ES-I3 (cell line): ENCODE results near the gene CD22.

Experiments
- H3K36me3 ChIP-seq: 2 replicates; pipeline ENCODE4 v1.6.1; 2013; ENCODE audit warnings: mild to moderate bottlenecking, low read length, control low read depth, moderate library complexity; ENCODE audit not compliant: insufficient read depth
- H3K4me1 ChIP-seq: 2 replicates; pipeline ENCODE4 v1.6.1; 2013; ENCODE audit warnings: mild to moderate bottlenecking, control low read depth, low read length; ENCODE audit not compliant: insufficient read depth
- H3K9ac ChIP-seq: 2 replicates; pipeline ENCODE4 v1.6.1; 2013; ENCODE audit warnings: low read depth, mild to moderate bottlenecking, low read length, moderate library complexity
- H3K9me3 ChIP-seq: 2 replicates; pipeline ENCODE4 v1.6.1; 2013; ENCODE audit warnings: mild to moderate bottlenecking, low read length, moderate library complexity; ENCODE audit not compliant: control insufficient read depth, insufficient read depth

Gene CD22

DNA sequence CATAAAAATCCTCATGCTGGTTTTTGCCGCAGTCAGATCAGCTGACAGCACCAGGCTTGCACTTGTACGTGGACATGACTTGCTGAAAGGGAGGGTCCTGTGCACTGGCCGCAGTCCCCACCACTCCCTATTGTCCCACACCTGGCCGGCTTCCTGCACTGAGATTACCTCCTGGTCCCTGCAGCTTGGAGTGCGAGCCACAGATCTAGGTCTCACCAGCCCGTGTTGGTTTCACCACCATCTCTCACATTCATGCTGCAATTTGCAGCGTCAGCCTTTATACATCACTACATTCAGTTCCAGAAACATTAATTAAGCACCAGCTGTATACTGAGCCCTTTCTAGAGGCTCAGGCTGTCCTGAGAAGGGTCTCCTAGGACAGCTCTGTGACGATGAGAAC, 15.0 kb upstream of the CD22 start:
- H3K4me1 ChIP-seq: peaks cover 6% of the 10 kb centered on the region; the same call in 1 of the 2 replicates
- no peak overlapping the region for H3K9ac ChIP-seq
- no peaks in the 10 kb centered on the region for H3K36me3 ChIP-seq
- no peaks in the 10 kb centered on the region for H3K9me3 ChIP-seq

DNA sequence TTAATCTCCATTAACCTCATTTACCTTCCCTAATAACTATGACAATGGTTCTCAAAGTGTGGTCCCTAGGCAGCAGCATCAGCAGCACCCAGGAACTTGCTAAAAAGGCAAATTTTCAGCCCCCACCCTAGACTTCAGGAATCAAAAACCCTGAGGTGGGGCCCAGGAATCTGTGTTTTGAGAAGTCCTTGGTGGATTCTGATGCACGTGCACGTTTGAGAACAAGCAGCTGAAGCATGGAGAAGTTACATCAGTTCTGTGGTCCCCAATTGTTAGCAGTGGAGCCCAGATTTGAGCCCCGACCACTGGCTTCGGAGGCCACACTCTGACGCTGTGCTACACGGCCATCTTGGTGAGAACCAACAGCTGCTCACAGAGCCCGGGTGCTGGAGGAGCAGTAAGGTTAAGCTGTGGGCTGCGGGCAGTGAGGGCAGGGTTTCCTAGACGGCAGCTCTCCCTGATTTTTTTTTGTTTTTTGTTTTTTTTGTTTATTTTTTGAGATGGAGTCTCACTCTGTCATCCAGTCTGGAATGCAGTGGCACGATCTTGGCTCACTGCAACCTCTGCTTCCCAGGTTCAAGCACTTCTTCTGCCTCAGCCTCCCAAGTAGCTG, 14.0 kb upstream of the CD22 start:
- Histone ChIP-seq H3K9me3 (no peaks in the 10 kb centered on the region), H3K9ac (no peak overlapping the region), H3K36me3 (no peaks in the 10 kb centered on the region), H3K4me1 (peaks cover 6% of the 10 kb centered on the region; the same call in 1 of the 2 replicates)

DNA sequence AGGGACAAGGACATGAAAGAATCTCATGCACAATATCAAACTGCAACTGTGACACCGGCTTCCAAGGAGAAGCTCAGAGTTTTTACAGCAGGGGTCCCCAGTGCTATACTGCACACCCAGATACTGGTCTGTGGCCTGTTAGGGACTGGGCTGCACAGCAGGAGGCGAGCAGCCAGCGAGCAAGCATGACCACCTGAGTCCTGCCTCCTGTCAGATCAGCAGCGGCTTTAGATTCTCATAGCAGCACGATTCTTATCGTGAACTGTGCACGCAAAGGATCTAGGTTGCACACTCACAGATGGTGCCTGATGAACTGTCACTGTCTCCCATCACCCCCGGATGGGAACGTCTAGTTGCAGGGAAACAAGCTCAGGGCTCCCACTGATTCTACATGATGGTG, 13.1 kb upstream of the CD22 start:
- Histone ChIP-seq H3K36me3 (no peaks in the 10 kb centered on the region), H3K9ac (no peak overlapping the region), H3K9me3 (no peaks in the 10 kb centered on the region), H3K4me1 (peaks cover 6% of the 10 kb centered on the region; the same call in 1 of the 2 replicates)

GRCh38 chr19:35316560-35316959, 12.4 kb upstream of the CD22 start:
- H3K9me3 ChIP-seq: no peaks in the 10 kb centered on the region
- H3K4me1 ChIP-seq: peaks cover 6% of the 10 kb centered on the region; the same call in 1 of the 2 replicates
- no peak overlapping the region for H3K9ac ChIP-seq
- H3K36me3 ChIP-seq: no peaks in the 10 kb centered on the region

DNA sequence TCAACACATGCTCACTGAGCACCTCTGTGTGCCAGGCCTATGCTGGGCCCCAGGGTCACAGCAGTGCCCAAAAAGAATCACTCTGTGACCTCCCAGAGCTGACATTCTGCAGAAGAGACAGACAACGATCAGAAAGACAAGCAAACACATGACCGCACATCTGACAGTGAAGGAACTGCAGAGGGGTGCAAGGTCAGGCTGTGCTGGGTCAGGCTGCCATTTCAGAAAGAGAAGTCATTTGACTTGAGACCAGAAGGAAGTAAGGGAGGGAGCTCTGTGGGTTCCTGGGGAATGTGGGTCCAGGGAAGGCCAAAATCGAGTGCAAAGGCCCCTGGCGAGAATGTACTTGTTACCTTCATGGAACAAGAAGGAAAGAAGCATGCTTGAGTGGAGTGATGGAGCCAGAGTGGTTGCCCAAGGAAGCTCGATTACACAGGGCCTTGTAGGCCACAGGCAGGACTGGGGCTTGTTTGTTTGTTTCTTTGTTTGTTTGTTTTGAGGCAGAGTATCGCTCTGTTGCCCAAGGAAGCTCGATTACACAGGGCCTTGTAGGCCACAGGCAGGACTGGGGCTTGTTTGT, 11.4 kb upstream of the CD22 start:
- Histone ChIP-seq H3K4me1 (no peaks in the 10 kb centered on the region; the same call in 1 of the 2 replicates), H3K9me3 (no peaks in the 10 kb centered on the region), H3K9ac (no peak overlapping the region)

GRCh38 chr19:35318679-35319448, 10.1 kb upstream of the CD22 start:
- Histone ChIP-seq H3K9ac (no peak overlapping the region), H3K36me3 (no peaks in the 10 kb centered on the region), H3K9me3 (no peaks in the 10 kb centered on the region), H3K4me1 (no peaks in the 10 kb centered on the region; the same call in 1 of the 2 replicates)

More for the DNA sequence above, 11.4 kb upstream of the CD22 start:
- no peaks in the 10 kb centered on the region for H3K36me3 ChIP-seq

GRCh38 chr19:35320065-35320713, 8.8 kb upstream of the CD22 start:
- H3K9me3 ChIP-seq: no peaks in the 10 kb centered on the region
- no peak overlapping the region for H3K9ac ChIP-seq
- no peaks in the 10 kb centered on the region for H3K36me3 ChIP-seq
- no peaks in the 10 kb centered on the region; the same call in 1 of the 2 replicates for H3K4me1 ChIP-seq

DNA sequence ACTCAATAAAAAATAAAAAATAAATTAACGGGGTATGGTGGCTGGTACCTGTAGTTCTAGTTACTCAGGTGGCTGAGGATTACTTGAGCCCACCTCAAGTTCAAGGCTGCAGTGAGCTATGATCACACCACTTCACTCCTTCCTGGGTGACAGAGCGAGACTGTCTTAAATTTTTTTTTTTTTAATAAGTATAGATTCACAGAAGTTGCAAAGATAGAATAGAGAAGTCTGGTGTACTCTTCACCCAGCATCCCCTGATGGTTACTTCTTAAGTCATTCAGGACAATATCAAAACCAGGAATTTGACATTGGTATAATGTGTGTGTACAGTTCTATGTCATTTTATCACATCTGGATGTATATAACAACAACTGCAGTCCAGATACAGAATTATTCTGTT, 7.7 kb upstream of the CD22 start:
- Histone ChIP-seq H3K9ac (no peak overlapping the region), H3K36me3 (no peaks in the 10 kb centered on the region), H3K9me3 (no peaks in the 10 kb centered on the region), H3K4me1 (no peaks in the 10 kb centered on the region; the same call in 1 of the 2 replicates)

DNA sequence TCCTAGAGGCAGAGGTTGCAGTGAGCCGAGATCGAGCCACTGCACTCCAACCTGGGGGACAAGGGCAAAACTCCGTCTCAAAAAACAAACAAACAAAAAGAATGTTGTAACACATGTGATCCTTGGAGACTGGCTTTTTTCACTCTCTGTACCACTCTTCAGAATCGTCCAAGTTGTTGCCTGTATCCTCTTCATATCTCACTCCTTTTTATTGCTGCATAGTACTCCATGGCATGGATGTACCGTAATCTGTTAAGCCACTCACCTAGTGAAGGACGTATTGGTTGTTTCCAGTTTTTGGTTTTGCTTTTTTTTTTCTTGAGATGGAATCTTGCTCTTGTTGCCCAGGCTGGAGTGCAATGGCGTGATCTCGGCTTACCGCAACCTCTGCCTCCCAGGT, 7.0 kb upstream of the CD22 start:
- no peaks in the 10 kb centered on the region; the same call in 1 of the 2 replicates for H3K4me1 ChIP-seq
- no peak overlapping the region for H3K9ac ChIP-seq
- H3K36me3 ChIP-seq: no peaks in the 10 kb centered on the region
- no peaks in the 10 kb centered on the region for H3K9me3 ChIP-seq

DNA sequence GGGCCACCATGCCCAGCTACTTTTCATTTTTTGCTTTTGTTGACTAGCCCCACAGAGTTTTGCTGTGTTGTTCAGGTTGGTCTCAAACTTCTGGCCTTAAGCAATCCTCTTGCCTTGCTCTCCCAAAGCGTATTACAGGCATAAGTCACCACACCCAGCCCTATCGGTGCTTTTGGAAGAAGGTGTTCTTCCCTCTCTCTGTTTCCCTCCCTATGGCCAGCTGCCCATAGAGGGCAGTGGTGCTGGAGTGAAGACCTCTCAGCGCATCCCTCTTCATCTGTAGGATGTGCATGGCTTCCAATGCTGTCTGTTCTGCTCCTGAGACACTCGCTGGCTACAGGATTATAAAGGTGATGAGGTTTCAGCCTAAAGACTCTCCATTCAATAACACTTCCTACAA, 1.3 kb upstream of the CD22 start:
- no peaks in the 10 kb centered on the region for H3K9me3 ChIP-seq
- H3K36me3 ChIP-seq: no peaks in the 10 kb centered on the region
- no peak overlapping the region for H3K9ac ChIP-seq
- peaks cover 9% of the 10 kb centered on the region; the same call in 1 of the 2 replicates for H3K4me1 ChIP-seq

DNA sequence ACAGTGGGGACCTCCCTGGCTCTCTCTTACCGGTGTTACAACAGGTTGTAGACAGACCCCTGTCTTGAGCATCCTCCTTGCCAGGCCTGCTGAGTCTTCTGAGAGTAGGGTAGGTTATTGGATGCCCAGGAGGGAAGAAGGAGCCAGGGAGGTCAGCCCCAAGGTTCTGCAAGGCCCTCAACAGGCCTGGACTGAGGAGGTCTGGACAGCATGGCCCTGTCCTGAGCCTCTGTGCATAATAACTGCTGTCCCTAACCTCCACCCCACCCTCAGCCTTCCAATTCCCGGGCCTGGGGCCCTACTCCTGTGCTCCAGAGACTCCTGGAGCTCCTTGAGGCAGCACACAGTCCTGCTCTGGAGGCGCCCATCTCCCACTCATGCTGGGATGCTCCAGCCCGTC, 336 bp downstream of the CD22 start:
- H3K4me1 ChIP-seq: peaks cover 9% of the 10 kb centered on the region; the same call in 1 of the 2 replicates
- H3K9ac ChIP-seq: no peak overlapping the region
- no peaks in the 10 kb centered on the region for H3K9me3 ChIP-seq
- no peaks in the 10 kb centered on the region for H3K36me3 ChIP-seq

- H3K4me1 ChIP-seq: peaks cover 9% of the 10 kb centered on the region; the same call in 1 of the 2 replicates
- no peak overlapping the region for H3K9ac ChIP-seq
- no peaks in the 10 kb centered on the region for H3K36me3 ChIP-seq
- H3K9me3 ChIP-seq: no peaks in the 10 kb centered on the region
Observed at GRCh38 chr19:35330475-35330874, 1.5 kb downstream of the CD22 start.

- no peaks in the 10 kb centered on the region for H3K36me3 ChIP-seq
- H3K9ac ChIP-seq: no peak overlapping the region
- H3K9me3 ChIP-seq: no peaks in the 10 kb centered on the region
- H3K4me1 ChIP-seq: peaks cover 9% of the 10 kb centered on the region; the same call in 1 of the 2 replicates
Observed at GRCh38 chr19:35331551-35332214, 2.7 kb downstream of the CD22 start.

GRCh38 chr19:35332817-35333216, 3.8 kb downstream of the CD22 start:
- Histone ChIP-seq H3K9ac (no peak overlapping the region), H3K4me1 (peaks cover 9% of the 10 kb centered on the region; the same call in 1 of the 2 replicates), H3K36me3 (no peaks in the 10 kb centered on the region), H3K9me3 (no peaks in the 10 kb centered on the region)
